ENCODE data around the gene ZNF23.

DNA sequence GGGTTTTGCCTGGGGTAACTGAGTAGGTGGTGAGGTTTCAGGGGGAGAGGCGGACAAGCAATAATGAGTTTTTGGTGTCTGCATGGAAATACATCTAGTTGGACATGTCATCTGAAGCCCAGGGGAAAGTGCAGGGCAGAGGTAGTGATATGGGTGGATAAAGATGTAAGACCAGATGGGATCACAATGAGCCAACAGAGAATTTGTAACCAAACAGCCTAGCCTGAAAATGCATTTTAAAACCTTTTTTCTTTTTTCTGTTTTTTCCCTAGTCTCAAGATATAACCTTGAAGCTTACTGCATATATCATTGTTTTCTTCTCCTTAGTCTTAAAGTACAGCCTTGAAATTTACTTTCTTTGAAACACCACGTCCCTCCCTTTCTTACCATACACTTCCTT lies 30.7 kb upstream of the ZNF23 start:
- TF ChIP-seq FOXK1 (CRISPR knock-in tag; IDR thresholded peaks at IDR 0.05) (no peak), ZNF512 (CRISPR knock-in tag; IDR thresholded peaks at IDR 0.05; ENCODE audit: borderline replicate concordance) (no peak), ETV6 (CRISPR knock-in tag; IDR thresholded peaks at IDR 0.05) (no peak), ZNF425 (CRISPR knock-in tag; conservative IDR thresholded peaks at IDR 0.05) (no peak), ZNF416 (CRISPR knock-in tag; IDR thresholded peaks at IDR 0.05) (no peak), JUN (CRISPR knock-in tag; IDR thresholded peaks at IDR 0.05) (no peak)
- TF ChIP-seq, protein P1, sequence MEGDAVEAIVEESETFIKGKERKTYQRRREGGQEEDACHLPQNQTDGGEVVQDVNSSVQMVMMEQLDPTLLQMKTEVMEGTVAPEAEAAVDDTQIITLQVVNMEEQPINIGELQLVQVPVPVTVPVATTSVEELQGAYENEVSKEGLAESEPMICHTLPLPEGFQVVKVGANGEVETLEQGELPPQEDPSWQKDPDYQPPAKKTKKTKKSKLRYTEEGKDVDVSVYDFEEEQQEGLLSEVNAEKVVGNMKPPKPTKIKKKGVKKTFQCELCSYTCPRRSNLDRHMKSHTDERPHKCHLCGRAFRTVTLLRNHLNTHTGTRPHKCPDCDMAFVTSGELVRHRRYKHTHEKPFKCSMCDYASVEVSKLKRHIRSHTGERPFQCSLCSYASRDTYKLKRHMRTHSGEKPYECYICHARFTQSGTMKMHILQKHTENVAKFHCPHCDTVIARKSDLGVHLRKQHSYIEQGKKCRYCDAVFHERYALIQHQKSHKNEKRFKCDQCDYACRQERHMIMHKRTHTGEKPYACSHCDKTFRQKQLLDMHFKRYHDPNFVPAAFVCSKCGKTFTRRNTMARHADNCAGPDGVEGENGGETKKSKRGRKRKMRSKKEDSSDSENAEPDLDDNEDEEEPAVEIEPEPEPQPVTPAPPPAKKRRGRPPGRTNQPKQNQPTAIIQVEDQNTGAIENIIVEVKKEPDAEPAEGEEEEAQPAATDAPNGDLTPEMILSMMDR (IDR thresholded peaks at IDR 0.05) = no peak
- TF ChIP-seq, protein P2, sequence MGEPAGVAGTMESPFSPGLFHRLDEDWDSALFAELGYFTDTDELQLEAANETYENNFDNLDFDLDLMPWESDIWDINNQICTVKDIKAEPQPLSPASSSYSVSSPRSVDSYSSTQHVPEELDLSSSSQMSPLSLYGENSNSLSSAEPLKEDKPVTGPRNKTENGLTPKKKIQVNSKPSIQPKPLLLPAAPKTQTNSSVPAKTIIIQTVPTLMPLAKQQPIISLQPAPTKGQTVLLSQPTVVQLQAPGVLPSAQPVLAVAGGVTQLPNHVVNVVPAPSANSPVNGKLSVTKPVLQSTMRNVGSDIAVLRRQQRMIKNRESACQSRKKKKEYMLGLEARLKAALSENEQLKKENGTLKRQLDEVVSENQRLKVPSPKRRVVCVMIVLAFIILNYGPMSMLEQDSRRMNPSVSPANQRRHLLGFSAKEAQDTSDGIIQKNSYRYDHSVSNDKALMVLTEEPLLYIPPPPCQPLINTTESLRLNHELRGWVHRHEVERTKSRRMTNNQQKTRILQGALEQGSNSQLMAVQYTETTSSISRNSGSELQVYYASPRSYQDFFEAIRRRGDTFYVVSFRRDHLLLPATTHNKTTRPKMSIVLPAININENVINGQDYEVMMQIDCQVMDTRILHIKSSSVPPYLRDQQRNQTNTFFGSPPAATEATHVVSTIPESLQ (CRISPR knock-in tag; IDR thresholded peaks at IDR 0.05) = no peak
